Ovary (tissue), 3 donors: ENCODE results near the gene KCTD5.

Source experiments
- POLR2A ChIP-seq: fragments of 450-650 bp; IDR thresholded peaks from one replicate; pipeline ENCODE4 v1.6.1; 2017; ENCODE audit warnings: antibody characterized with exemption, mild to moderate bottlenecking, moderate library complexity
- TF ChIP-seq, protein P1 (sequence below), 3 donors: fragments of 450-650 bp in 2 of 3; fragments of 200-600 bp in 1 of 3; IDR thresholded peaks; one replicate each; pipeline versions ENCODE4 v1.5.1 to v1.8.0; 2016 to 2022; ENCODE audit warnings: antibody characterized with exemption in 3 of 3, mild to moderate bottlenecking in 1 of 3
- donor health status: DM: no; HTN: no; CAD: no.

DNA sequence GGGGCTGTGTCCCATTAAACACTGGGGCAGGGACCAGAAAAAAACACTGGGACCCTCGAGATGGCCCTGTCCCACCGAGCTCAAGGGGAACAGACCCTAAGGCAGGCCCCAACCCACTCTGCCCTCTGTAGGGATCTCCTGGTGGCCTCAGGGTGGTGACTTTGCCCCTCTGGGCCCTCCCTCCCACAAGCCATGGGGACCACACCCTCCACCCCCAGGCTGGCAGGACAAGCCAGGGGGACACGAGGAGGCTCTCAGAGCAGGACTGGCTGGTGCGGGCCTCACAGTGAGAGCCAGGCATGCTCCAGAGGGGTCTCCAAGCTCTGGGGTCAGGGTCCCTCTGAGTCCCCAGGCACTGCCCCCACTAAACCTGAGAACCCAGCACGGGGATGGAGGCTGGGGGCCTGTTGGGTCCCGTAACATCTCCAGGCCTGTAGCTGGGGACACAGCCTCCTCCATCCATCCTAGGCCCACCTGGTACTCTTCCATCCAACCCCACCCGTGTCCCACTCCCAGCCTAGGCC lies 55.6 kb downstream of the KCTD5 start:
- TF ChIP-seq POLR2A, result no peak
- TF ChIP-seq, protein P1, sequence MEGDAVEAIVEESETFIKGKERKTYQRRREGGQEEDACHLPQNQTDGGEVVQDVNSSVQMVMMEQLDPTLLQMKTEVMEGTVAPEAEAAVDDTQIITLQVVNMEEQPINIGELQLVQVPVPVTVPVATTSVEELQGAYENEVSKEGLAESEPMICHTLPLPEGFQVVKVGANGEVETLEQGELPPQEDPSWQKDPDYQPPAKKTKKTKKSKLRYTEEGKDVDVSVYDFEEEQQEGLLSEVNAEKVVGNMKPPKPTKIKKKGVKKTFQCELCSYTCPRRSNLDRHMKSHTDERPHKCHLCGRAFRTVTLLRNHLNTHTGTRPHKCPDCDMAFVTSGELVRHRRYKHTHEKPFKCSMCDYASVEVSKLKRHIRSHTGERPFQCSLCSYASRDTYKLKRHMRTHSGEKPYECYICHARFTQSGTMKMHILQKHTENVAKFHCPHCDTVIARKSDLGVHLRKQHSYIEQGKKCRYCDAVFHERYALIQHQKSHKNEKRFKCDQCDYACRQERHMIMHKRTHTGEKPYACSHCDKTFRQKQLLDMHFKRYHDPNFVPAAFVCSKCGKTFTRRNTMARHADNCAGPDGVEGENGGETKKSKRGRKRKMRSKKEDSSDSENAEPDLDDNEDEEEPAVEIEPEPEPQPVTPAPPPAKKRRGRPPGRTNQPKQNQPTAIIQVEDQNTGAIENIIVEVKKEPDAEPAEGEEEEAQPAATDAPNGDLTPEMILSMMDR (IDR thresholded peaks at IDR 0.05), result no peak
